ENCODE data around the gene GALNT2.

Gene GALNT2

DNA sequence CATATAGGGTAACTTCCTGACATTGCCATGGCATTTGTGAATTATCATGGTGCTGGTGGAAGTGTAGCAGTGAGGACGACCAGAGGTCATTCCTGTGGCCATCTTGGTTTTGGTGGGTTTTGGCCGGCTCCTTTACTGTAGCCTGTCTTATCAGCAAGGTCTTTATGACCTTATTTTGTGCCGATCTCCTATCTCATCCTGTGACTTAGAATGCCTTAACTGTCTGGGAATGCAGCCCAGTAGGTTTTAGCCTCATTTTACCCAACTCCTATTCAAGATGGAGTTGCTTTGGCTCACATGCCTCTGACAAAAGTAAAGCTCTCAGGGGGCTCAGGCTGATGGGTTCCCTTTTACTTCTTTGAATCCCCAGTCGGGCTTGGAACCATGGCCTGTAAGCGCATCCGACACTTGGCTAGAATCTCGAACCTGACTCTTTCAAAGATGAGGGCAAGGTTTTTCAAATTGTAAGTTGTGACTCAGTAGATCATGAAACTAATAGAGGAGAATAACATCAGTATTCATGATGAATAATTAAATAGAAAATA is 85.0 kb downstream of the GALNT2 start:
- Histone ChIP-seq H3K4me1 (ENCODE audit: control insufficient read depth in 1 of 2, insufficient read depth in 2 of 2, low read length in 2 of 2) (peaks cover 8 to 35% of the 10 kb centered on the region in 2 donors), H3K4me3 (ENCODE audit: low read depth in 1 of 2, low read length in 2 of 2) (no peak overlapping the region), H3K27me3 (ENCODE audit: low read depth, low read length) (no peaks in the 10 kb centered on the region), H3K36me3 (ENCODE audit: control insufficient read depth in 1 of 2, insufficient read depth in 2 of 2, low read length in 2 of 2) (no peaks in the 10 kb centered on the region), H3K9me3 (ENCODE audit: control insufficient read depth in 1 of 2, low read length in 2 of 2) (no peaks in the 10 kb centered on the region), H3K27ac (ENCODE audit: low read length) (no peak overlapping the region)

DNA sequence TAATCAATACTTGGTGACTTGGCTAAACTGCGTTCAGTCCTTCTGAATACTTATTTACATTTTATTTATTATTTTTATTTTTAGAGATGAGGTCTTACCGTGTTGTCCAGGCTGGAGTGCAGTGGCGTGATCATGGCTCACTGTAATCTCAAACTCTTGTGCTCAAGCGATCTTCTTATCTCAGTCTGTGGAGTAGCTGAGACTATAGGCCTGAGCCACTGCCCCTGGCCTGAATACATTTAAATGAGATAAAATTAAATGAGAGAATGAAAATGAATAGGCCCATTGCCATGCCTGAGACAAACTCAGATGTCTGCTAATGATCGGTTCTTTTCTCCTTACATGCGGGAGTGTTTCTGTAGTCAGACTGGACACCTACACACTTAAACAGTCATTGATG is 86.0 kb downstream of the GALNT2 start:
- Histone ChIP-seq H3K4me1 (ENCODE audit: control insufficient read depth in 1 of 2, insufficient read depth in 2 of 2, low read length in 2 of 2) (peaks cover 4 to 29% of the 10 kb centered on the region in 2 donors), H3K36me3 (ENCODE audit: control insufficient read depth in 1 of 2, insufficient read depth in 2 of 2, low read length in 2 of 2) (no peaks in the 10 kb centered on the region), H3K4me3 (ENCODE audit: low read depth in 1 of 2, low read length in 2 of 2) (no peak overlapping the region), H3K9me3 (ENCODE audit: control insufficient read depth in 1 of 2, low read length in 2 of 2) (peaks cover 0 to 2% of the 10 kb centered on the region in 2 donors), H3K27me3 (ENCODE audit: low read depth, low read length) (no peaks in the 10 kb centered on the region), H3K27ac (ENCODE audit: low read length) (no peak overlapping the region)

DNA sequence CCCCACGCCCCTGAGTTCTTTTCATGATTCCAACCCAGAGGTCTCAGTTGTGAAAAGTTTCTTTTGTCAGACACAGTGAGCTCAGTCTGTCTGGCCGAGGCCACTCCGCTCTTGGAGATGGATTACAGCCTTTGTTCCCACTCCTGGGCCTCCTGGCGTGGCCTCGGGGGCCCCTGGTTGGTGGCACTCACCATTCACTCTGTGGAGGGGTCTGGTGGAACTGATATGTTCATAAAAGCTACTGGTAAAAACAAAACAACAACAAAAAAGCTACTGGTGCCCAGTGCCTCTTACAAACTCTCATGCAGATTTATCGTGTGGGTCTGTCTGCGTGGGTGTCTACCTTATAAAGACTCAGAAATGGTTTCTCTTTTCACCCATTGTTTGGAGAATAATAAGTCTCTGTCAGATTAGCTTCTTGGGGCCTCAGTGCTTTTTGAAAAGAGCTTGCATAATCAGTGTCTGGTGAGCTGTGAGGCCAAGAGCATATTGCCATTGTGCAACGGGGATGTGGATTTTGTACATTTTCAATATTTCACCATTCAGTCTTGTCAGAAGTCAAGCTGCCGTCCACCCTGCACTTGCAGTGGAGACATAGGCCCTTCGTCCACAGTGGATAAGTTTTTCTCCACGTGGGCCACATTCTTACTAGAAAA is 86.7 kb downstream of the GALNT2 start:
- H3K27me3 ChIP-seq (ENCODE audit: low read depth, low read length), result no peaks in the 10 kb centered on the region
- H3K36me3 ChIP-seq (ENCODE audit: control insufficient read depth in 1 of 2, insufficient read depth in 2 of 2, low read length in 2 of 2), result no peaks in the 10 kb centered on the region
- no peak overlapping the region for H3K27ac ChIP-seq (ENCODE audit: low read length)
- H3K4me3 ChIP-seq (ENCODE audit: low read depth in 1 of 2, low read length in 2 of 2), result no peak overlapping the region
- peaks cover 0 to 2% of the 10 kb centered on the region in 2 donors for H3K9me3 ChIP-seq (ENCODE audit: control insufficient read depth in 1 of 2, low read length in 2 of 2)
- peaks cover 4 to 36% of the 10 kb centered on the region in 2 donors for H3K4me1 ChIP-seq (ENCODE audit: control insufficient read depth in 1 of 2, insufficient read depth in 2 of 2, low read length in 2 of 2)

DNA sequence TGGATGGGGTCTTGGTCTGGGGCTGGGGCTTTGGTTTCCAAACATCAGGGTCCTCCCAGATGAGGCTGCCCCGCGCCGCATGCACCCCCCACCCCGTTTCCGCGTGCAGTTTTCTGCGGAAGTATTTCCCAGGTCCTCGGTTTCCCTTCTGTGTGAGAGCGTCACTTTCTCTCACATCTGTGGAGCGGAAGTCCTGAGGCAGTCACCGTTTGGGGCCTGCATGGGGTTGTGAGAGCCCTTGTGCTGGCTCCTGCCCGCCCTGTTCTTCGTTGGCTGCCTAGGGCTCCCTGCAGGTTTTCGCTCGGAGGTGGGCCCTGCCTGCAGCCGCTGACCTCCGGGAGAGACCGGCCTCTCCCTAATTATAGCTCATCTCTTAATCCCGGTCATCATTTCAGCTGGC is 88.0 kb downstream of the GALNT2 start:
- peaks cover 4 to 44% of the 10 kb centered on the region in 2 donors for H3K4me1 ChIP-seq (ENCODE audit: control insufficient read depth in 1 of 2, insufficient read depth in 2 of 2, low read length in 2 of 2)
- no peak overlapping the region for H3K27ac ChIP-seq (ENCODE audit: low read length)

DNA sequence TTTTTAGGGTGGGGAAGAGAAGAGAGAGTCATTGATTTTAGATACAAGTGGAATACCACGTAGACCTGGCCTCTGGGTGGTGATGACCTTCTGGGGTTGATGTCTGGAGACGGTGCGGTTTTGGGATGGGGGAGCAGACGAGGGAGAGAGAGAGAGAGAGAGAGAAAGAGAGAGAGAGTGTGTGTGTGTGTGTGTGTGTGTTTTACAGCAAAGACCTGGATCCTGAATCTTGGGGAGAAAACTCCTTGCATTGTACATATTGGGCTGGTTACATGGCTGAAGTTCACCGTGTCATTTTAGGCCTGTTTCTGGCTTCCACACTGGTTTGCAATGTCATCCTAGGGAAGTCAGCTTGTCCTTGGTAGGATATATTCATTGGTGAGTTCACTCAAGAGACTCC is 89.0 kb downstream of the GALNT2 start:
- Histone ChIP-seq H3K4me1 (ENCODE audit: control insufficient read depth in 1 of 2, insufficient read depth in 2 of 2, low read length in 2 of 2) (peaks cover 4 to 36% of the 10 kb centered on the region in 2 donors), H3K36me3 (ENCODE audit: control insufficient read depth in 1 of 2, insufficient read depth in 2 of 2, low read length in 2 of 2) (no peaks in the 10 kb centered on the region), H3K4me3 (ENCODE audit: low read depth in 1 of 2, low read length in 2 of 2) (no peak overlapping the region), H3K9me3 (ENCODE audit: control insufficient read depth in 1 of 2, low read length in 2 of 2) (peaks cover 0 to 2% of the 10 kb centered on the region in 2 donors), H3K27me3 (ENCODE audit: low read depth, low read length) (no peaks in the 10 kb centered on the region), H3K27ac (ENCODE audit: low read length) (no peak overlapping the region)

More for the DNA sequence above, 88.0 kb downstream of the GALNT2 start:
- Histone ChIP-seq H3K36me3 (ENCODE audit: control insufficient read depth in 1 of 2, insufficient read depth in 2 of 2, low read length in 2 of 2) (no peaks in the 10 kb centered on the region), H3K9me3 (ENCODE audit: control insufficient read depth in 1 of 2, low read length in 2 of 2) (peaks cover 0 to 2% of the 10 kb centered on the region in 2 donors), H3K27me3 (ENCODE audit: low read depth, low read length) (no peaks in the 10 kb centered on the region), H3K4me3 (ENCODE audit: low read depth in 1 of 2, low read length in 2 of 2) (no peak overlapping the region)

DNA sequence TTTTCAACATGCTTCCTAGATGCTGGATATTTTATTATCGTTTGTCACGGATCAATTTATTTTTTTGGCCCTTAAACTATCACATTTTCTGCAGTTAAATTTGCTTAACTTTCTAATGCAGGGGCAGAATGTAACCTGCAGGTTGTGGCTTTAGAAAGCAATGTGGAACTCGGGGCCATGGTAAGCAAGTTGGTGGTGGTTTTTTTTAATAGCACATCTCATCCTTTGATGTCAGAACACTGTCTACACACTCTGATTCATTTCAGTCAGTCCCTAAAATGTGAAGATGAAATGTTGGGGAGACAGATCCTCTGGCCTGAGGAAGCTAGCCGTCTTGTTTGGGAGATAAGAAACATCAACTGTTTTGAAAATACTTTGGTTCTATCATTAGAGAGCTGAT is 89.5 kb downstream of the GALNT2 start:
- Histone ChIP-seq H3K36me3 (ENCODE audit: control insufficient read depth in 1 of 2, insufficient read depth in 2 of 2, low read length in 2 of 2) (no peaks in the 10 kb centered on the region), H3K4me1 (ENCODE audit: control insufficient read depth in 1 of 2, insufficient read depth in 2 of 2, low read length in 2 of 2) (peaks cover 4 to 34% of the 10 kb centered on the region in 2 donors), H3K4me3 (ENCODE audit: low read depth in 1 of 2, low read length in 2 of 2) (no peak overlapping the region), H3K27ac (ENCODE audit: low read length) (no peak overlapping the region), H3K9me3 (ENCODE audit: control insufficient read depth in 1 of 2, low read length in 2 of 2) (peaks cover 0 to 2% of the 10 kb centered on the region in 2 donors), H3K27me3 (ENCODE audit: low read depth, low read length) (no peaks in the 10 kb centered on the region)

DNA sequence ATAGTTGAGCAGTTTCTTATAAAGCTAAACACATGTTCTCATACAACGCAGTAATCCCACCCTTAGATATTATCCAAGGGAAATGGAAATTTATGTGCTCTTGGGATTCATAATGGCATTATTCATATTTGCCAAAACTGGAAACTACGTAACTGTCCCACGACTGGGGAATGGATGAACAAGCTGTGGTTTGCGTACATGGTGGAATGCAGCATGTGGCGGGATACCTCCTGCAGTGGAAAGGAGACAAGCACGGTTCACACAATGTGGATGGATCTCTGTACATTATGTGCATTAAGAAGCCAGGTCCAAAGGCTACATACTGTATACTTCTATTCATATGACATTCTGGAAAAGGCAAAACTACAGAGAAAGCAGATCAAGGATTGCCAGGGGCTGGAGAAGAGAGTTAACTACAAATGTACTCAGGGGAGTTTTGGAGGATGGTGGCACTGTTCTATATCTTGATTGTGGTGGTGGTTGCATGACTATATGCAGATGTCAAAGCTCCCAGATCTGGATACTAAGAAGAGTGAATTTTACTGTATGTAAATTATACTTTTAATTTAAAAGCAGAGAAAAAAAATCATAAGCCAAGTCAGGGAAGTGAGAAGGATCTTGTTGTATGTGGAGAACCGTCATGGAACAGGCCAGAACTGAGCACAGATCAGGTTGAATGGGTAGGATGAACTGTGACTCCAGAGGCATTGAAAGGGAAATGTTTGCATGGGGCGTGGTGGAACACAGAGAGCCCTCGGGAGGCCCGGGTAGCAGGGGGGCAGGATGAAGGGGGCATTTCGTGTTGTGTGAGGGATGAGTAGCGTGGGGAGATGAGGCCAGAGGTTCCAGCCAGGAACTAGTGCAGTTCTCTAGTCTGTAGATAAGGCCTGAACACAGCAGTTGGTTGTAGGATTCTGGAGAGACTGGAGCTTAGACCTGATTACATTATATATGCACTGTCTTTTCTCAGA is 90.7 kb downstream of the GALNT2 start:
- Histone ChIP-seq H3K27ac (ENCODE audit: low read length) (no peak overlapping the region), H3K36me3 (ENCODE audit: control insufficient read depth in 1 of 2, insufficient read depth in 2 of 2, low read length in 2 of 2) (no peaks in the 10 kb centered on the region), H3K27me3 (ENCODE audit: low read depth, low read length) (no peaks in the 10 kb centered on the region), H3K4me1 (ENCODE audit: control insufficient read depth in 1 of 2, insufficient read depth in 2 of 2, low read length in 2 of 2) (peaks cover 4 to 34% of the 10 kb centered on the region in 2 donors), H3K4me3 (ENCODE audit: low read depth in 1 of 2, low read length in 2 of 2) (no peak overlapping the region), H3K9me3 (ENCODE audit: control insufficient read depth in 1 of 2, low read length in 2 of 2) (peaks cover 0 to 2% of the 10 kb centered on the region in 2 donors)

DNA sequence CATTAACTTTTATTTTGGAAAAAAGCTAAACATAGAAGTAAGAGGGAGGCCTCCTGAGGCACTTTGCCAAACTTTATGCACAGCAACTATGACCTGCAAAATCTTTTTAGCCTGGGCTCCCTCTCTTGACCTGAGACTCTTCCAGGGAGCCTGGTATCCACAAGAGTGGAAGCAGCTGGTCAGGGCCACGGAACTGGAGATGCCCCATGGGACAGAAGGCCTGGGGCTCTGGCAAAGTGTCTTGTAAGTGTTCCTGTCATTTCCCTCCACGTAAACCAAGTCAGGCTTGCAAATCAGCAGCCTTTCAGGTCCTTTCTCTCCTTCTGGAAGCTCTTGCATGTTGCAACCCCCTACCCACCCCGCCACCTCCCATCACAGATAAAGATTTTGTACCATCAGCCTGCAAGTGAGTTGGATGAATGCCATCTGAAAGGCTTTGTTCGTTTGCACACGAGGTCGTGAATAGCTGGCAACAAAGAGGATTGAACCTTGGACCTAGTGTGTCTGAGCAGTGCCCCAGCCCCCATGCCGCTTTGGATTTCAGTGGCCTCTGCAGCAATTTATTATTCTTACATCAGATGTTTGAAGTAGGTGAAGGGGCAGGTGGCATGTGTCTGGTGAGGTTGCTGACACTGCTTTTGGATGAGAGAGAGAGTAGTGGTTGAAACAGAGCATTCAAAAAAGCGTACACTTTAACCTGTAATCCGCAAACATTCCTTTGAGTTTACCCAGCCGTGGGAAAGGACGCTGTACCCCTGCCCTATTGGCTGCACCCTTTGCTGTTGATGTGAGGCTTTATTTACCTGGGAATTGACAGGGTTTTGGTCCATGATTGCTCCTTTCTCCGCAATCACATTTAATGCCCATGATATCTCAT is 91.6 kb downstream of the GALNT2 start:
- H3K36me3 ChIP-seq (ENCODE audit: control insufficient read depth in 1 of 2, insufficient read depth in 2 of 2, low read length in 2 of 2), result no peaks in the 10 kb centered on the region
- no peaks in the 10 kb centered on the region for H3K27me3 ChIP-seq (ENCODE audit: low read depth, low read length)
- H3K4me1 ChIP-seq (ENCODE audit: control insufficient read depth in 1 of 2, insufficient read depth in 2 of 2, low read length in 2 of 2), result peaks cover 4 to 34% of the 10 kb centered on the region in 2 donors
- H3K27ac ChIP-seq (ENCODE audit: low read length), result no peak overlapping the region
- H3K9me3 ChIP-seq (ENCODE audit: control insufficient read depth in 1 of 2, low read length in 2 of 2), result peaks cover 0 to 2% of the 10 kb centered on the region in 2 donors
- H3K4me3 ChIP-seq (ENCODE audit: low read depth in 1 of 2, low read length in 2 of 2), result no peak overlapping the region

DNA sequence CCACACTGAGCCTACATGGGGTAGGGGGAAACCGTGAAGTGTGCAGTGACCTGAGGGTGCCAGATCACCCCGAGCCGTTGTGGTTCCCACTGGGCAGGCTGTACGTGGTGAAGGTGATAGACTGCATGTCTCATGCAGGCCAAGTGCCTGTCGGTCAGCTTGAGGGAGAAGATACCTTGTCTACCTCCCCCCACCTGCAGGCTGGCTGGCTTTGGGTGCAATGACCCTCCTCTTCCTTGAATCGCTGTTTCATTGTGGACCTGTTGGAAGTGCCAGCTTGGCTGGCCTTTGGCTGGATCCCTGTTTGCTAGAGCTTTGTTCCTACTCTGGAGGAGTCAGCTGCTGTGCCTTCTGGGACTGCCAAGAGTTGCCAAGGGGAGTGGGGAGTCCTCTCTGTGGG is 92.5 kb downstream of the GALNT2 start:
- peaks cover 0 to 2% of the 10 kb centered on the region in 2 donors for H3K9me3 ChIP-seq (ENCODE audit: control insufficient read depth in 1 of 2, low read length in 2 of 2)
- H3K27me3 ChIP-seq (ENCODE audit: low read depth, low read length), result no peaks in the 10 kb centered on the region
- H3K36me3 ChIP-seq (ENCODE audit: control insufficient read depth in 1 of 2, insufficient read depth in 2 of 2, low read length in 2 of 2), result no peaks in the 10 kb centered on the region
- H3K4me1 ChIP-seq (ENCODE audit: control insufficient read depth in 1 of 2, insufficient read depth in 2 of 2, low read length in 2 of 2), result peaks cover 4 to 28% of the 10 kb centered on the region in 2 donors
- H3K27ac ChIP-seq (ENCODE audit: low read length), result no peak overlapping the region
- no peak overlapping the region for H3K4me3 ChIP-seq (ENCODE audit: low read depth in 1 of 2, low read length in 2 of 2)

DNA sequence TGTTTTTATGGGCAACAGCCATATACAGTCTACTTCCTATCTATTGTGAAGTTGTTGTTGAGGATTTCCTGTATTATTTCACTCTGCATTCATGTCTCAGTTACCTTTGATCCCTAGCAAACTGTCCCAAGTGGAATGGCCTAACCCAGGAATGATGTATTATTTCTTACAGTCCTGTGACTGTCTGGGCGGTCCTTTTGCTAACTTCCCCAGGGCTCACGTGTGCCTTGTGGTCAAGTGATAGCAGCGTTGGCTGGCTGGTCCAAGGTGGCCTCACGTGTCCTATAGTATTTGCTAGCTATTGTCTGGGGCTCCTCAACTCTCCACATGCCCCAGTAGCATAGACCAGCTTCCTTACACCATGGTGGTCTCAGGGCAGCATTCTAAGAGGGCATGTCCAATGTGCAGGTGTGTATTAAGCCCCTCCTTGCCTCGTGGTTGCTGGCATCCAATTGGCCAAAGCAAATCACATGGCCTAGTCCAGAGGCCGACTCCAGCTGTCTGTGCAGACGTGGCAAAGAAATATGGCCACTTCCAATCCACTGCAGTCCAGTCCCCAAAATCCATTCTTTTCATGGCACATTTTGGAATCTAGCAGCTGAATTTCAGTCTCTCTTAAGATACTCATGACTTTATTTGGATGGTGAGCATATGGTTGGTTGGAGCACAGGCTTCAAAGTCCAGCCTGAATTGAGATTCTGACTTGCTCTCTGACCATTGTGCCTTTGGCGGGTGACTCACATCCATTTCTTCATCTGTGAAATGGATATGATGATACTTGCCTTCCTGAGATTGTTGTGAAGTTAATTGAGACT is 94.1 kb downstream of the GALNT2 start:
- peaks cover 4 to 18% of the 10 kb centered on the region in 2 donors for H3K4me1 ChIP-seq (ENCODE audit: control insufficient read depth in 1 of 2, insufficient read depth in 2 of 2, low read length in 2 of 2)
- H3K36me3 ChIP-seq (ENCODE audit: control insufficient read depth in 1 of 2, insufficient read depth in 2 of 2, low read length in 2 of 2), result no peaks in the 10 kb centered on the region
- no peak overlapping the region for H3K4me3 ChIP-seq (ENCODE audit: low read depth in 1 of 2, low read length in 2 of 2)
- H3K27me3 ChIP-seq (ENCODE audit: low read depth, low read length), result no peaks in the 10 kb centered on the region
- peaks cover 0 to 2% of the 10 kb centered on the region in 2 donors for H3K9me3 ChIP-seq (ENCODE audit: control insufficient read depth in 1 of 2, low read length in 2 of 2)
- no peak overlapping the region for H3K27ac ChIP-seq (ENCODE audit: low read length)

Measured in muscle layer of duodenum (tissue), 2 donors.